IMR-90 (cell line): Measurements from ENCODE around the gene UBE3B.

Experiments
- BHLHE40 ChIP-seq: fragments of 150-350 bp; IDR thresholded peaks from 2 replicates; pipeline ENCODE4 v1.6.1; 2016; ENCODE audit warnings: mild to moderate bottlenecking, low read depth, low read length
- CEBPB ChIP-seq: IDR thresholded peaks from 2 replicates; pipeline ENCODE4 v1.6.1; 2012; ENCODE audit warnings: low read depth, low read length, improper control_type of control experiment
- CHD1 ChIP-seq: IDR thresholded peaks from 2 replicates; pipeline ENCODE4 v1.6.1; 2012; ENCODE audit warnings: low read depth, low read length, improper control_type of control experiment
- MAFK ChIP-seq: IDR thresholded peaks from 2 replicates; pipeline ENCODE4 v1.6.1; 2012; ENCODE audit warnings: low read depth, low read length, improper control_type of control experiment
- MAZ ChIP-seq: IDR thresholded peaks from 2 replicates; pipeline ENCODE4 v1.6.1; 2012; ENCODE audit warnings: low read depth, mild to moderate bottlenecking, low read length, improper control_type of control experiment, moderate library complexity, borderline replicate concordance
- POLR2A ChIP-seq: IDR thresholded peaks from 2 replicates; pipeline ENCODE4 v1.6.1; 2012; ENCODE audit warnings: mild to moderate bottlenecking, low read depth, low read length
- RAD21 ChIP-seq: IDR thresholded peaks from 2 replicates; pipeline ENCODE4 v1.6.1; 2012; ENCODE audit warnings: low read length, improper control_type of control experiment
- RCOR1 ChIP-seq: IDR thresholded peaks from 2 replicates; pipeline ENCODE4 v1.6.1; 2012; ENCODE audit warnings: mild to moderate bottlenecking, low read length, improper control_type of control experiment; ENCODE audit not compliant: insufficient replicate concordance
- TF ChIP-seq, protein P1 (sequence below): conservative IDR thresholded peaks from 2 replicates; pipeline ENCODE4 v1.5.1; 2012; ENCODE audit warnings: mild to moderate bottlenecking, low read depth, low read length, improper control_type of control experiment
- TF ChIP-seq, protein P2 (sequence below): fragments of 150-350 bp; IDR thresholded peaks from 2 replicates; pipeline ENCODE4 v1.6.1; 2017; ENCODE audit warnings: mild to moderate bottlenecking, antibody characterized with exemption, low read length, low read depth

DNA sequence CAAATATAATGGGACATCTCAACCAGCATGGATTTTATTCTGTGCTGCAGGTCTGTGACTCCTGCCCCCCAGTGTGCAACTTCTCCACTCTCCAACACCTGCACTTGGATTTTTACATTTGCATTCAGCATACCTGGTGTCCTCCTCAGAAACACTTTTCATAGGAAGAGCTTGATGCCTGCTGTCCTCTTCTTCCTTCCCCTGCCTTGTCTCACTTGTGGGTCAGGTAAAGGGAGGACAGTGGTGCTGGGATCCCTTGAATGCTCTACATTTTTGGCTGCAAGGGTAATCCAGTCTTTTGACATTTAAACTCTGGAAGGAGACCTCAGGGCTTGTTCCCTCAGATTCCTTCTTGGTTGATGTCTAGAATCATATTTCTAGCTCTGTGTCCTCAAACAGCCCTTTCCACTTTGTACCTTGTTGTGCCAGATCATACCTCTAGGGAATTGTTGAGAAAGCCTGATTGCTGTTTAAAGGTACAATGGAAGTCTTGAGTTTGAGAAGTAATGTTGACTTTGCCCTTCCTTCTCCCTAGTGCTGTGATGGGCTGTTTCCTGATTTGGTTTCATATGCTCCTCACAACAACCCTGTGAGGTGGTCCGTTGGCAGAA lies 12.6 kb downstream of the UBE3B start:
- TF ChIP-seq, protein P1, sequence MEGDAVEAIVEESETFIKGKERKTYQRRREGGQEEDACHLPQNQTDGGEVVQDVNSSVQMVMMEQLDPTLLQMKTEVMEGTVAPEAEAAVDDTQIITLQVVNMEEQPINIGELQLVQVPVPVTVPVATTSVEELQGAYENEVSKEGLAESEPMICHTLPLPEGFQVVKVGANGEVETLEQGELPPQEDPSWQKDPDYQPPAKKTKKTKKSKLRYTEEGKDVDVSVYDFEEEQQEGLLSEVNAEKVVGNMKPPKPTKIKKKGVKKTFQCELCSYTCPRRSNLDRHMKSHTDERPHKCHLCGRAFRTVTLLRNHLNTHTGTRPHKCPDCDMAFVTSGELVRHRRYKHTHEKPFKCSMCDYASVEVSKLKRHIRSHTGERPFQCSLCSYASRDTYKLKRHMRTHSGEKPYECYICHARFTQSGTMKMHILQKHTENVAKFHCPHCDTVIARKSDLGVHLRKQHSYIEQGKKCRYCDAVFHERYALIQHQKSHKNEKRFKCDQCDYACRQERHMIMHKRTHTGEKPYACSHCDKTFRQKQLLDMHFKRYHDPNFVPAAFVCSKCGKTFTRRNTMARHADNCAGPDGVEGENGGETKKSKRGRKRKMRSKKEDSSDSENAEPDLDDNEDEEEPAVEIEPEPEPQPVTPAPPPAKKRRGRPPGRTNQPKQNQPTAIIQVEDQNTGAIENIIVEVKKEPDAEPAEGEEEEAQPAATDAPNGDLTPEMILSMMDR = no peak
- TF ChIP-seq RAD21 (no peak), POLR2A (no peak), MAZ (no peak), RCOR1 (no peak), CEBPB (no peak), MAFK (no peak), BHLHE40 (no peak), CHD1 (no peak)
- TF ChIP-seq, protein P2, sequence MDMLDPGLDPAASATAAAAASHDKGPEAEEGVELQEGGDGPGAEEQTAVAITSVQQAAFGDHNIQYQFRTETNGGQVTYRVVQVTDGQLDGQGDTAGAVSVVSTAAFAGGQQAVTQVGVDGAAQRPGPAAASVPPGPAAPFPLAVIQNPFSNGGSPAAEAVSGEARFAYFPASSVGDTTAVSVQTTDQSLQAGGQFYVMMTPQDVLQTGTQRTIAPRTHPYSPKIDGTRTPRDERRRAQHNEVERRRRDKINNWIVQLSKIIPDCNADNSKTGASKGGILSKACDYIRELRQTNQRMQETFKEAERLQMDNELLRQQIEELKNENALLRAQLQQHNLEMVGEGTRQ = no peak
